ENCODE measurements around the gene PLCD4.

Gene PLCD4

GRCh38 chr2:218648088-218648786 lies 40.5 kb downstream of the PLCD4 start:
- DNase-seq (ENCODE audit: low read depth): peak; percentile 18
- H3K4me3 ChIP-seq (ENCODE audit: low read length): no peak overlapping the region
- TF ChIP-seq CTCF (conservative IDR thresholded peaks at IDR 0.05; ENCODE audit: low read depth, low read length): peak; percentile 91

GRCh38 chr2:218648787-218649100 lies 41.0 kb downstream of the PLCD4 start:
- no peak for TF ChIP-seq CTCF (conservative IDR thresholded peaks at IDR 0.05; ENCODE audit: low read depth, low read length)
- no peak for DNase-seq (ENCODE audit: low read depth)
- H3K4me3 ChIP-seq (ENCODE audit: low read length): no peak overlapping the region

- DNase-seq (ENCODE audit: low read depth): no peak
- no peak for TF ChIP-seq CTCF (conservative IDR thresholded peaks at IDR 0.05; ENCODE audit: low read depth, low read length)
- no peak overlapping the region for H3K4me3 ChIP-seq (ENCODE audit: low read length)
Observed at GRCh38 chr2:218655751-218656150, 48.1 kb downstream of the PLCD4 start.

GRCh38 chr2:218658671-218659257 lies 51.1 kb downstream of the PLCD4 start:
- DNase-seq (ENCODE audit: low read depth): peak; percentile 14
- peak overlapping the region; percentile 91 for H3K4me3 ChIP-seq (ENCODE audit: low read length)
- TF ChIP-seq CTCF (conservative IDR thresholded peaks at IDR 0.05; ENCODE audit: low read depth, low read length): peak; percentile 66

GRCh38 chr2:218659258-218659987 lies 51.7 kb downstream of the PLCD4 start, which contains the start of the genes BCS1L and ZNF142:
BCS1L (plus strand) TSS chr2:218659683; CDS start chr2:218660988, 1,305 bp downstream.
ZNF142 (minus strand) TSS chr2:218659623; CDS start chr2:218656429, 3,194 bp downstream.
- TF ChIP-seq CTCF (conservative IDR thresholded peaks at IDR 0.05; ENCODE audit: low read depth, low read length): no peak
- peak; percentile 31 for DNase-seq (ENCODE audit: low read depth)
- peak within 1 kb of the TSS; percentile 91 for H3K4me3 ChIP-seq (ENCODE audit: low read length)

- DNase-seq (ENCODE audit: low read depth): no peak
- H3K4me3 ChIP-seq (ENCODE audit: low read length): peak overlapping the region; percentile 91
- TF ChIP-seq CTCF (conservative IDR thresholded peaks at IDR 0.05; ENCODE audit: low read depth, low read length): no peak
Observed at GRCh38 chr2:218659988-218660358, 52.3 kb downstream of the PLCD4 start.

Data from retinal pigment epithelial cell (primary cell).